Right ventricle myocardium inferior (tissue), 1 donor: Measurements from ENCODE around the gene OSBPL3. TPM values are rescaled to one million over a fixed set of nuclear protein-coding genes. Genes with fewer than 3 reads are reported as not detected.

Source experiments
- ATAC-seq: fragments of 200-7000 bp; cut with Tn5 transposase; one replicate; pipeline ENCODE4 v1.9.1; 2020; ENCODE audit warnings: mild to moderate bottlenecking, moderate library complexity
- DNase-seq: peaks from one replicate; pipeline ENCODE4 v3.0.0; 2021; ENCODE audit errors: missing footprints
- intact Hi-C: fragments of 100-400 bp; cut with DNase I; formaldehyde crosslinking; loops from one replicate; pipeline ENCODE4 v1.11.0; 2022
- total RNA-seq: library from RNA; stranded (reverse); fragmentation: NEBNext Ultra II Directional; extraction: Animal tissue kit (Norgen Biotek cat#: 25700); gene quantifications from one replicate; pipeline ENCODE4 v1.2.1, GENCODE V29; 2021
- donor health status: DM: no; HTN: yes; CAD: no; lungs with severe emphysema.

OSBPL3 gene
- total RNA-seq, 1 donor from 2014 or later: 8.5 TPM

DNA sequence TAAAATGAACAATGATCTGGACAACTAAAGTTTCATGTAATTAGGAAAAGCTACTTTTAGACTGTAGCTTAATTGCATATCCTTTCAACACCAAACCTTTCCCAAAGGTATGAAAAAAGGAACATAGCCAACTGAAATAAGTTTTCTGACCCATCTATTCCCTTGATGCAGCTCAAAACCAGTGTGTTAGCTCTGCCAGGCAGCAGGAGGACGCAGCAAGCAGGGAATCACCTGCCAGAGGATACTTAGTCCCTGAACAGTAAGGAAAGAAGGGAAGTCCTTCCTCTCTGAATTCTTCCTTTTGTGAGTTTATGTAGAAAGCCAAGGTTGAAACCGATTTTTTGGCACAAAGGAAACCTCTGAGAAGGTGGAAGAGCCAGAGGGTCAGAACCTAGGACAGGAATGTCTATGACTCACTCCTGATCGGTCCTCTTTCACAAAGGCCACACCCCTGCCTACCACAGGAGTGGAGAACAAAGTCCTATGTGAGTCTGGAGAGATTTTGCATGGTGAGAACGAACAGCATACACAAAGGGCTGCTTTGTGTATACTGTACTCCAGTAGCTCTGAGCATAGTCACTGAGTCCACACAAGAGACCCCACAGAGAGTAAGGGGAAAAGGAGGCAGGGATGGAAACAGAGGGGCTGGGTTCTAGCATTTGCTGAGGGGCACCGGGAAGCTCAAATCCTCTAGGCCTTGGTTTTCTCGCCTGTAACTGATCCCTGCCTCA, 153.9 kb downstream of the OSBPL3 start:
- ATAC-seq (no peak), DNase-seq (no peak)
- intact Hi-C loops: no loop called here

DNA sequence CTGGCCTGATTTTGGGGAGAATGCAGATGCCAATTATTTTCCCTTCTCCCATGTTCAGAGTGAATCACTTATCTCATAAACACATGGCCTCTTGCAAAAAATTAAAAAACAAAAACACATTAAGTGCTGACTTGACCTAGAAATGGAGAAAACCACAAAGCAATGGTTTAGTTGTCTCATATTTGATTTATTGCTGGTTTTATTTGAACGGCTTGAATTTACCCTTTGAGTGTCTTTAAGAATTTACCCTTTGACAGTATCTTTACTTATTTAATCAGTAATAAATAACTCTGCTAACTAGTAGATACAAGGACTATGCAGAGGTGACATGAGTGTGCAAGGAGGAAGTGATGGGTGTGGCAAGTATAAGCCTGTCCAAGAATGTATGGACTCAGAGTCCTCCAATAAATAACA, 154.6 kb downstream of the OSBPL3 start:
- intact Hi-C loops: no loop called here
- DNase-seq: no peak
- ATAC-seq: no peak

DNA sequence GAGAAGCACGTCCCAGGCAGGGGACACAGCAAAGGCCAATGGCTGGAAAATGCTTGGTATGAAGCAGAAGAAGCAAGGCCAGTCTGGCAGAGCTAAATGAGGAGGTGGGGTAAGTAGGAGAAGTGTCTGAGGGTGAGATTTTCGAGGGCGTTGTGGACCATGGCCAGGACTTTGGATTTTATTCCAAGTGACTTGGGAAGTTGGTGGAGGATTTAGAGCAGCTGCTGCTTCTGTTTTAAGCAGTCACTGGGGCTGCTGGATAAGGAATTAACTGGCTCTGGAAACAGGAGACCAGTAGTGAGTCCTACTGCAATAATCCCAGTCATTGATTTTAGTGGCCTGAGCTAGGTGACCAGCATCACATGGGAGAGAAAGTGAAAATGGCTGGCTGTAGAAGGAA, 155.1 kb downstream of the OSBPL3 start:
- intact Hi-C loops: no loop called here
- DNase-seq: no peak
- no peak for ATAC-seq

- no peak for ATAC-seq
- intact Hi-C loops: no loop called here
- DNase-seq: no peak
Measured at GRCh38 chr7:24824400-24824799, 155.6 kb downstream of the OSBPL3 start.

GRCh38 chr7:24821754-24822054, 158.3 kb downstream of the OSBPL3 start:
- intact Hi-C loops: loop anchor here (2.0 kb wide), 2 partner anchors 159 to 273 kb away; partner anchors contain the start of gene OSBPL3
- ATAC-seq: no peak
- DNase-seq: no peak

GRCh38 chr7:24821045-24821753, 158.8 kb downstream of the OSBPL3 start:
- ATAC-seq (peak; percentile 77), DNase-seq (peak; percentile 74)
- intact Hi-C loops: loop anchor here (2.0 kb wide), 2 partner anchors 160 to 274 kb away; partner anchors contain the start of gene OSBPL3

DNA sequence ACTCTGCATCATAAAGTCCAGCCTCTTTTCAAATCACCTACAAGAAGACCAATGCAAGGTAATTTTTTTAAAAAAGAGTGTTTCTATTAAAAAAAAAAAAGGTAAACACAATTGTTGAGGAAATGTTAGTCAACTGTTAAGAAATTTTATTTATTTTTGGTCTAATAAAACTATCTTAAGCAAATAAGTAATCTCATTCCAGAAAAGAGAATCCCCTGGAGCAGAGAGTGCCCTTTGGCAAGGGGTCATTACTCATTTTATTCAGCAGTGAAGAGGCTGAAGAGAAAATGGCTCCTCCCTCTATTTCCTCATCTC, 159.3 kb downstream of the OSBPL3 start:
- no peak for DNase-seq
- intact Hi-C loops: loop anchor here (1.0 to 2.0 kb wide), 3 partner anchors 160 to 274 kb away; partner anchors contain the start of gene OSBPL3
- no peak for ATAC-seq

- intact Hi-C loops: loop anchor here (1.0 to 2.0 kb wide), 3 partner anchors 161 to 275 kb away; partner anchors contain the start of gene OSBPL3
- ATAC-seq (peak; percentile 90), DNase-seq (peak; percentile 81)
Measured at GRCh38 chr7:24819916-24820689, 159.9 kb downstream of the OSBPL3 start.

DNA sequence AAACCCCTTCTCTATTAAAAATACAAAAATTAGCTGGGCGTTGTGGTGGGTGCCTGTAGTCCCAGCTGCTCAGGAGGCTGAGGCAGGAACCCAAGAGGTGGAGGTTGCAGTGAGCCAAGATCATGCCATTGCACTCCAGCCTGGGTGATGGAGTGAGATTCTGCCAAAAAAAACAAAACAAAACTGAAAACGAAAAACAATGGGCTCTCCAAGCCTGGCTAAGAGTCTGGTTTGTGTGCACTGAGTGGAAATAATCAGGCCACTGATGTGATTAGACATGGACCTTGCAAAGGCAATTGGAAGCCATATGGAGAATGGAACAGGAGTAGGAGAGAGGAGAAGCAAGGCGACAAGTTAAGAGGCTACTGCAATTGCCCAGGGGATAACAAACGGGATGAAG, 162.6 kb downstream of the OSBPL3 start:
- DNase-seq (no peak), ATAC-seq (no peak)
- intact Hi-C loops: no loop called here

DNA sequence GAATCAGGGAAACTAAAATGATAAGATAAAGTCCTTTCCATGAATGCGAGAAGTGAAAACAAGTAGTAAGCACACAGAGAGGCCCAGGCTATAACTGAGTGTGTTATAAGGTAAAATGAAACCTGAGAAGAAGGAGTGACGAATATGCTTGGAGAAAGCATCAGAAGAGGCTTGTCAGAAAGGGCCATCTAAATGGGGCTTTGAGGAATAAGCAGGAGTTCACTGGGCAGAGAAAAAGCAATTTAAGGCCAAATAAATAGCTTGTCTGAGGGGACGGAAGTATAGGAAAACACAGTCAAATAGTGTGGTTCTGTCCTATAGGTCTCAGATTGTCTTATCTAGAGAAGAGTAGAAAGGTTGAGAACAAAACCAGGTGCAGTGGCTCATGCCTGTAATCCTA, 163.1 kb downstream of the OSBPL3 start:
- DNase-seq: no peak
- no peak for ATAC-seq
- intact Hi-C loops: no loop called here

DNA sequence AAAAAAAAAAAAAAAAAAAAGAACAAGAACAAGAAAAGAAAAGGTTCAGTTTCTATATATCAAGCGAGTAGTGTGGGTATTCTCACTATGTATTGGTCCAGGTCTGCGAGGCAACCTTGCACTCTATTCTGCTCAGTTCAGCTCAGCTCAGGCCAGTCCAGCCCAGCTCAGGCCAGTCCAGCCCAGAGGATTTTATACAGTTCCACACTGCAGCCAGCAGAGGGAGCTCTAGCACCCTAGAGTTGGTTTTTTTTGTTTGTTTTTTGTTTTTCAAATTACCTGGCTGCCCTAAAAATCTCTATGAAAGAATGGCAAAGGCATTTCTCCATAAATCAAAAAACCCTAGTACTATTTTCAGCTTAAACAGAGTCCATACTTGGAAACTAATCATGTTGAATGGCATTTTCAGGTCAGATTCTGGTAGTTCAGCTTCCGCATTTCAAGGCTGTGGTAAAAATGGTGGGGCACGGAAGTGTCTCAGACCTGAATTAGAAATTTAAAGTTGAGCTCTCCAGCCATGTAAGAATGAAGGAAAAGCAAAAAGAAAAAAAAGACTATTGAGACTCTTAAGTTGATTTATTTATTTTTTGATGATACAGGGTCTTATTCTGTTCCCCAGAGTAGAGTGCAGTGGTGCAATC, 167.6 kb downstream of the OSBPL3 start:
- no peak for DNase-seq
- peak; percentile 76 for ATAC-seq

DNA sequence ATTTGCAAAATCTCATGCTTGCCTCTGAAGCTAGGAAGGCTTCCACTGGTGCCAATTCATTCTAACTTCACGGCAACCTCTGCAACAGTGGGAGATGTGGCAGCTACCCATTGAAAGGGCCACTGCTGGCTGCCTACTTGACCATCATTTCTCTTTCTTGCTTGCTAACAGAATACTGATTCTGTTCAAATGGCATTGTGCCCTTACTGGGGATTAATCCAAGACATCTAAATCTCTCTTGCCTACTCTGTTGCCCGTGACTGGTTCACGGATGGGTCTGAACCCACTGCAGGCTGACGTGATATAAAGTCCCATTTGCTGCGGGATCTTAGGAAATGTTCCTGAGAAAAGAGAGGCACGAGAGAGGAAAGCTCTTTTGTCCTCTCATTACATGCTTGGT, 171.5 kb downstream of the OSBPL3 start:
- DNase-seq (no peak), ATAC-seq (no peak)
- intact Hi-C loops: no loop called here

More for the DNA sequence above, 167.6 kb downstream of the OSBPL3 start:
- intact Hi-C loops: no loop called here

GRCh38 chr7:24802300-24802699, 177.7 kb downstream of the OSBPL3 start:
- DNase-seq: no peak
- intact Hi-C loops: no loop called here
- no peak for ATAC-seq

- intact Hi-C loops: no loop called here
- no peak for DNase-seq
- no peak for ATAC-seq
Measured at GRCh38 chr7:24801883-24802282, 178.1 kb downstream of the OSBPL3 start.

- ATAC-seq: no peak
- intact Hi-C loops: no loop called here
Measured at GRCh38 chr7:24800667-24801066, 179.3 kb downstream of the OSBPL3 start.

DNA sequence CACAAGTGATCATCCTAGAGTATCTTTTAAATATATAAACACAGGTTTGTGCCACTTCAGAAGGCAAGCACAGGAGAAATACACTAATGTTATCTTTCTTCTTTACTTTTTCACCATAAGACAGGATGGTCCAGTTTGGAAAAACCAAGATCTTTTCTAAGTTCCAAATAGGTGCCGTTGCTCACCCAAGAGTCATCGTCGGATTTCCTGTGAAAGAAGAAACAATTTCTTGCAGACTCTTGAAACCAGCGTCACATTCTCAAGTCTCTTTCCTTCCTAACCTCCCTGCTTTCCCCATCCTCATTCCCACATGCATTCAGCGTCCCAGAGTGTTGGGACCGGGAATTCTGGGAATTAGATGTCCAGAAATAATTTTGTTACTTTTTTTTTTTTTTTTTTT, 179.9 kb downstream of the OSBPL3 start:
- no peak for DNase-seq
- no peak for ATAC-seq
- intact Hi-C loops: no loop called here

More at GRCh38 chr7:24800667-24801066, 179.3 kb downstream of the OSBPL3 start:
- DNase-seq: no peak

GRCh38 chr7:24799506-24799905, 180.5 kb downstream of the OSBPL3 start:
- intact Hi-C loops: no loop called here
- ATAC-seq (no peak), DNase-seq (no peak)

DNA sequence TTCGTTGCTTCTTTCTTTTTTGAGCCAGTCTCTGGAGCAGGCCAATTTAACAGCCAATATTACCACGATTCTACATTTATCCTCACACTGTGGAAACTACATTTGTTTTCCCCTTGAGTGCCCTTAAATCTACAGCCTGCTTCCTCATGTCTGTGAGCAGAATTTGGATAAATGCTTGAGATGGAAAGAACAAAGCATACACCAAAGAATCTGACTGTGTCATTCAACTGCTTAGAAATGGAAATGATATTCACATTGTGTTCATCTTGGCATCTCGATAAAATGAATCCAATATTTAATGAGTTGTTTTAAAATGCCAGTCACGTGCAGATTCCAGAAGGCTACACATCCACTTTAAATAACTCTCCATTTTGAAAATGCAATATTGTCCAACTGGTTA, 181.7 kb downstream of the OSBPL3 start:
- ATAC-seq (no peak), DNase-seq (no peak)
- intact Hi-C loops: no loop called here

GRCh38 chr7:24797270-24797669, 182.7 kb downstream of the OSBPL3 start:
- intact Hi-C loops: no loop called here
- no peak for ATAC-seq
- DNase-seq: no peak
